Inflammatory macrophage treated with lipopolysaccharide for 4 hours (primary cell): ENCODE results near the gene C10orf71.

ENCODE experiments used
- DNase-seq: peaks from one replicate; pipeline ENCODE4 v3.0.0-alpha.2; 2020

C10orf71 gene

DNA sequence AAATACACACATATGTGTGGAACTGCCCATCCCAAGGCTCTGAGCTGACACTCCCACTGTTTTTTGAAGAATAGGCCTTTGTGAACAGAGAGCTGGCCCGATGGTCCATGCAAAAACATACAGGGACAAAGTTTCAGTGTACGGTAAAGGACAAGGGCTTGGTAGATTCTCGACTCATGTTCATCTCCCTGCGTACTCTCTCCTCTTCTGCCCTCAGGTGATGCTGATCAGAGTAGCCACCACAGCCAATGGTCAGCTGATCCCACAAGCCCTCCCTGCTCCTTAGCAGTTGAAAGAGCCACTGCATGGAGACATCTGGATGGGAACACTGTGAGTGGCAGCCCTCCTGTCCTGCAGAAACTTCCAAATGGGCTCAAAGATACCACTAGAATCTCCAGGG, 23.1 kb upstream of the C10orf71 start:
- no peak for DNase-seq

GRCh38 chr10:49276596-49276995, 22.4 kb upstream of the C10orf71 start:
- peak; percentile 24 for DNase-seq

GRCh38 chr10:49277973-49278372, 21.0 kb upstream of the C10orf71 start:
- DNase-seq, result peak; percentile 71

DNA sequence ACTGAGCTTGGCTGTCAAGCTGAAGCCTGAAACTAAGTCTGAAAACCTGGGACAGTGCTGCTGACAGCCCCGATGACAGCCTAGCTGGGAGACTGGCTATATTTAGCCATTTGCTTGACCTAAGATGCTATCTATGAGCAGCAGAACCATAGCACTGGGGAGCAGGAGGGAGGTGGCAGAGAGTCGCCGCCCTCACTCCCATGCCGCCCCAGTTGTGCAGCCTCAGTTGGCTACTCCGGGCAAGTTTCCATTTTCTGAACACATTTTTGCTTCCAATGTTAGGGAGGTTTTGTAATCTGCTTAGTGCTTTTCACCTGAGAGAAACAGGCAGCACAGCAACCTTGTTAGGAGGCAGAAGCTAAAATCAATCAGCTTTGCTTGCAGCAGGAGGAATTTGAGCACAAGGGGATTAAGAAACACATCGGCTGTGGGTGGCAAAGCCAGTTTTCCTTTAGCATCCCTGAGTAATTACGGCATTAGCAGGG, 20.4 kb upstream of the C10orf71 start:
- DNase-seq, result no peak

- no peak for DNase-seq
Observed at GRCh38 chr10:49279015-49279880, 19.7 kb upstream of the C10orf71 start.

GRCh38 chr10:49280001-49280408, 19.0 kb upstream of the C10orf71 start:
- peak; percentile 95 for DNase-seq

DNA sequence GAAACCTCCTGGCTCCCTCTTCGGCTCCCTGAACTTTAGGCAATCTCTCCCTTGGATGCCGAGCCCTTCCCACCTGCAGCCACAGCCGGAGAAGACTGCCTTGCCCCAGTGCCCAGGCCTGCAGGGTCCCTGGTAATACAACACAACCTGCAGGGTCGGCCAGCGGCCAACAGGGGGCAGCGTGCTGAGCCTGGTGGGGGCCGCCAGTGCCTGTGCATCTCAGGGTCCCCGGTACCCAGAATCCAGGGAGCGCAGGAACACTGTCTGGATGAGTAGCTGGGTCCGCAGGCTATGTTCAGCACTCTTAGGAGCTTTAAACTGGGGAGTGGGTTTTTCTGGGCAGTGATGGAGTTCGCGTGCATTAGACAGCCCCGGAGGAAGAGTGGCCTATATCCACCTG, 17.5 kb upstream of the C10orf71 start:
- no peak for DNase-seq

GRCh38 chr10:49282306-49282705, 16.7 kb upstream of the C10orf71 start:
- no peak for DNase-seq

DNA sequence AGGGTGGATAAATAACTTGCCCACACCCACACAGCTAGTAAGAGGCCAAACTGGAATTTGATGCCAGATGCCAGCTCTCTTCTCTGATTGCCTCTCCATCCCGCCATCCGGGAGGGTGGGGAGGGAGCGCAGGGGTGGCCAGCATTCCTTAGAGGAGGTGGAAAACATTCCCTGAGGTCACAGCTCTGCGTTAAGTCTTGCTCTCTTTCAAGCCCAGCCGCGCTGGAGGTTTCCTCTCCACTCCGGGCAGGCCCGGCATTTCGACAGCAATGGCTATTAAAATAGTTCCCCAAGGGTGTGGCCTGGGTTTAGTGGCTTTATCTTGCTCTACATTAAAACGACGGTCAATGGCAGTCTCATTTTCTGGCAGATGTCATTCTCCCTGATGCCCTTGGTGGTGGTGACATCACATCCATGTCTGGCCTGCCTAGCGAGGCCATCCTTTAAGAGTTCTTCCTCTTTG, 16.1 kb upstream of the C10orf71 start:
- peak; percentile 93 for DNase-seq

GRCh38 chr10:49283491-49283890, 15.5 kb upstream of the C10orf71 start:
- DNase-seq, result no peak

- no peak for DNase-seq
Observed at GRCh38 chr10:49284356-49284755, 14.6 kb upstream of the C10orf71 start.

- DNase-seq, result peak; percentile 99
Observed at GRCh38 chr10:49285232-49285631, 13.7 kb upstream of the C10orf71 start.

DNA sequence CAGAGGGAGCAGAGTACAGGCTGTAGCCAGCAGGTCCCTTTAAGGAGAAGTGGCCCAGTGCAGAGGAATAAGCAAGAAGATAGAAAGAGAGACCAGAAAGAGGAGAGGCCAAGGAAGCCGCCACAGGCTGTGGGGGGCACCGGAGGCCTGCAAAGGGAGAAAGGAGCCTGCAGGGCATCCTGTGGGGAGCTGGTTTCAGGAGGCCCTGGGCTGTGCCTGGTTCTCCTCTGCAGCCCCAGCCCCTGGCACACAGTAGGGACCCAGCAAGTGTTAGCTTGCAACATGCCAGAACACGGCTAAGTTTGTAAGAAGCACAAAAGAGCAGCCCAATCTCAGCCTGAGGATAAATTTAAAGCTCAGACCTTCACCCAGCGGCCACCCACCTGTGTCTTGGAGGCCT, 12.3 kb upstream of the C10orf71 start:
- no peak for DNase-seq

- DNase-seq, result no peak
Observed at GRCh38 chr10:49287689-49288340, 11.2 kb upstream of the C10orf71 start.

GRCh38 chr10:49288341-49289065, 10.5 kb upstream of the C10orf71 start:
- no peak for DNase-seq

- DNase-seq, result no peak
Observed at GRCh38 chr10:49289480-49289879, 9.5 kb upstream of the C10orf71 start.

DNA sequence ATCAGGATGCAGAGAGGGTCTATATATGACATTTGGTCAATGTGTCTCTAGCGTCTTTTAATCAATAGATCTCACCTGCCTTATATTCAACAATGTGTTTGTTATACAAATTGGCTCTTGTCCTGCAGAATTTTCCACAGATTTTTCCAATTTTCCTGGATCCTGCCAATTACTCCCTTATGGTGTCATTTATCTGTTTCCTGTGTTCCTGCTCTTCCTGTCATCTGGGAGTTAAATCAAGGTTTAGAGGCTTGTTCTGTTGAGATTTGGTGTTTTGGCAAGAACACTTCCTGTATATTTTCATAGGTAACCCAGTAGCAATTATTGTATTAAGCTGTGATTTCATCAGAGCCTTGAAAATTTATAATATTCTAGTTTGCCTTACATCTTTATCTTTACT, 8.8 kb upstream of the C10orf71 start:
- DNase-seq, result no peak

- no peak for DNase-seq
Observed at GRCh38 chr10:49290607-49291006, 8.4 kb upstream of the C10orf71 start.

DNA sequence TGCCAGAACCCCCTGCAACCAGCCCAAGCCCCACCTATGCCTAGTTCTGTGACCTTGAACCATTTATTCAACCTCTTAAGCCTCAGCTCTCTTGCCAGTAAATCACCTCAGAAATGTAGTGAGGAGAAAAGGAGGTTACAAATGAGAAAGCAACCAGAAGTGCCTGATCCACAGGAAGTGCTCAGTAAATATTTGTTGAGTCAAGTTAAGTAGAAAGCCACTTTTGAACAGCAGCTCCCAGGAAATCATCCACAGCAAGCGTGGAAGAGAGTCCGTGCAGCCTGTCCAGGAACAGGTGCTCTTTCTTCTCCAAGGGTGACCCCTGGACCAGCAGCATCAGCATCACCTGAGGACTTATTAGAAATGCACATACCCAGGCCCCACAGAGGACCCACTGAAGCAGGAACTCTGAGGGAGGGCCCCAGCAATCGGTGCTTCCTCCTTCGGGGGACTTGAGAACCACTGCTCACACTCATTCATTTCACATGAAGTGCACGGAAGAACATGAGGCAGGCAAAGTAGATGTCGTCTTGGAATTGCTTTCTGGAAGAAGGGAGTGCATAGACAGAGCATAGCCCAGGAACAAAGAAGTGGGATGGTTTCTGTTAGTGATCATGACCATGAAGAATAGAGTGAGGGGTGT, 6.3 kb upstream of the C10orf71 start:
- no peak for DNase-seq

- no peak for DNase-seq
Observed at GRCh38 chr10:49293208-49293603, 5.8 kb upstream of the C10orf71 start.

DNA sequence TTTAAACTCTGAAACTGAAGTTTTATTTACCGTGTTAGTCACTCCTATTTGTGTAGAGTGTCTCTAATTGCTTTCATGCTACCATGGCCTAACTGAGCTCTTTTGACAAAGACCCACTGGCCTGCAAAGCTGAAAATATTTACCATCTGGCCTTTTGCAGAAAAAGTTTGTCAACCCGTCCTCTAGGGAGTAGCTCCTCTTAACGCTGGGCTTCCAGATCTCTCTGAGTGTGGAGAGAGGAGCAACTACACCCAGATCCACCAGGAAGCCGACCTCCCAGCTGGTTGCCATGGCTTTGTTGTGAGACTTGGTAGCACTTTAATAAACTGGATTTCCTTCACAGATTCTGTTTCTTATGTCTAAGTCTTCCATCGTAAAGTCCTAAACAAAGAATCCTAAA, 4.2 kb upstream of the C10orf71 start:
- DNase-seq, result no peak

GRCh38 chr10:49295297-49295696, 3.7 kb upstream of the C10orf71 start:
- DNase-seq, result no peak

DNA sequence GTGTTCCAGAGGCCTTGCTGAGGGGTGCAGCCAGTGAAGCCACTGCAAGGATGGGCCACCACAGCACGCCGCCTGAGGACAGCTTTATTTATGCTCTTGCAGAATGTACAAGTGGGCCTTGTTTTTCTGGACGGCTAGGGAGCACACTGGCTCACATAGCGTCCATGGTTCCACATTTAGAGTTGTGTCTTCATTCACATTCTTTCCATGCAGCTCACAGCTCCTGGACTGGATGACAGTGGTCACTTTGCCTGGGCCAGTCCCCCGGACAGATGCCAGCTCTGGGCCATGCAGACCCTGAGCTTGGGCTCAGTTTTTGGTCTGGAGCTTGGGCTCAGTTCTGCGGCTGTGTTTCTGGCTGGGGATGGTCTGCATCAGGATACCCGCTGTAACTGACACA, 2.6 kb upstream of the C10orf71 start:
- no peak for DNase-seq
